H1 (cell line): ENCODE data around the gene SVOPL. TPM values are rescaled to one million over a fixed set of nuclear protein-coding genes. Genes with fewer than 3 reads are reported as not detected.

ENCODE experiments used
- CTCF ChIA-PET: fragments of 300-600 bp; sonication (Branson Sonifier 250); formaldehyde crosslinking; loops from one replicate; lab custom pipeline; 2021; ENCODE audit not compliant: partially characterized antibody; lab: Charles Lee
- POLR2A ChIA-PET: fragments of 300-600 bp; sonication (Branson Sonifier 250); formaldehyde crosslinking; loops from one replicate; lab custom pipeline; 2021; ENCODE audit warnings: inconsistent platforms; ENCODE audit not compliant: partially characterized antibody; lab: Charles Lee
- DNase-seq, 2 experiments: peaks; one replicate each; pipeline versions ENCODE4 v3.0.0 to v3.0.0-alpha.2; 2010 to 2022; ENCODE audit warnings: low spot score in 2 of 2, low read depth in 1 of 2, mixed read lengths in 1 of 2
- FAIRE-seq: peaks from 2 replicates; lab custom pipeline; 2011; peaks lifted over from hg19 to GRCh38; lab: Jason Lieb, UNC
- H2AFZ ChIP-seq: 2 replicates; pipeline ENCODE4 v1.8.1; 2012; ENCODE audit warnings: low read length, inconsistent platforms
- H2AK5ac ChIP-seq: 2 replicates; pipeline ENCODE4 v1.6.1; 2013; ENCODE audit warnings: low read depth, low read length
- H2BK120ac ChIP-seq: replicated peaks from 2 replicates; pipeline ENCODE3; 2013; ENCODE audit warnings: low read depth, low read length, inconsistent platforms
- H2BK12ac ChIP-seq: 2 replicates; pipeline ENCODE4 v1.6.1; 2013; ENCODE audit warnings: low read depth, low read length
- H2BK15ac ChIP-seq: 2 replicates; pipeline ENCODE4 v1.6.1; 2013; ENCODE audit warnings: low read length
- H2BK20ac ChIP-seq: 2 replicates; pipeline ENCODE4 v1.6.1; 2013; ENCODE audit warnings: low read length
- H2BK5ac ChIP-seq: 2 replicates; pipeline ENCODE4 v1.6.1; 2013; ENCODE audit warnings: low read depth, low read length
- H3K14ac ChIP-seq: 2 replicates; pipeline ENCODE4 v1.6.1; 2013; ENCODE audit warnings: inconsistent platforms; ENCODE audit not compliant: insufficient read length
- H3K18ac ChIP-seq: 2 replicates; pipeline ENCODE4 v1.6.1; 2013; ENCODE audit warnings: low read length; ENCODE audit errors: extremely low read depth
- H3K23ac ChIP-seq: 2 replicates; pipeline ENCODE4 v1.6.1; 2013; ENCODE audit warnings: inconsistent platforms; ENCODE audit not compliant: insufficient read length
- H3K23me2 ChIP-seq: 2 replicates; pipeline ENCODE4 v1.6.1; 2013; ENCODE audit warnings: low read depth, low read length
- H3K27ac ChIP-seq: 2 replicates; pipeline ENCODE4 v1.6.1; 2011; ENCODE audit warnings: low read depth, low read length, inconsistent platforms
- H3K27me3 ChIP-seq, 4 experiments: replicated peaks in 1 of 4; 1 replicate in 1 of 4; 2 replicates in 3 of 4; pipeline versions ENCODE4 v1.6.1 to v1.8.1; 2011 to 2013; ENCODE audit warnings: low read length in 3 of 4, mild to moderate bottlenecking in 3 of 4, inconsistent platforms in 2 of 4, mixed read lengths in 2 of 4, moderate library complexity in 1 of 4; ENCODE audit not compliant: control insufficient read depth in 3 of 4, insufficient read depth in 3 of 4; ENCODE audit errors: extremely low read depth in 1 of 4
- H3K36me3 ChIP-seq, 4 experiments: 2 replicates each; pipeline versions ENCODE4 v1.6.1 to v1.8.1; 2011 to 2013; ENCODE audit warnings: mild to moderate bottlenecking in 4 of 4, low read length in 3 of 4, moderate library complexity in 2 of 4, control low read depth in 1 of 4, inconsistent platforms in 1 of 4; ENCODE audit not compliant: insufficient read depth in 4 of 4, control insufficient read depth in 2 of 4
- H3K4ac ChIP-seq: replicated peaks from 2 replicates; pipeline ENCODE3; 2013; ENCODE audit warnings: low read length, low read depth, mixed read lengths, inconsistent platforms; ENCODE audit not compliant: insufficient read length
- H3K4me1 ChIP-seq, 4 experiments: replicated peaks in 1 of 4; 1 replicate in 1 of 4; 2 replicates in 3 of 4; pipeline versions ENCODE4 v1.6.1 to v1.8.1; 2011 to 2013; ENCODE audit warnings: low read length in 3 of 4, inconsistent platforms in 2 of 4, mixed read lengths in 1 of 4; ENCODE audit not compliant: insufficient read depth in 4 of 4, control insufficient read depth in 3 of 4
- H3K4me2 ChIP-seq, 2 experiments: 2 replicates each; pipeline versions ENCODE4 v1.6.1 to v1.8.1; 2011 to 2013; ENCODE audit warnings: low read depth in 2 of 2, low read length in 2 of 2, control low read depth in 1 of 2, inconsistent platforms in 1 of 2, mild to moderate bottlenecking in 1 of 2; ENCODE audit not compliant: insufficient read depth in 1 of 2
- H3K4me3 ChIP-seq, 4 experiments: fragments of 200-600, 300-600 bp in 1 of 4; sonication (generic), shearing (Covaris generic), sonication (Bioruptor Twin) in 1 of 4; 2 replicates each; pipeline versions ENCODE4 v1.5.1 to v1.8.1; 2011 to 2016; ENCODE audit warnings: low read length in 4 of 4, low read depth in 3 of 4, control low read depth in 2 of 4, inconsistent platforms in 2 of 4, mild to moderate bottlenecking in 2 of 4, mixed read lengths in 1 of 4, moderate library complexity in 1 of 4; ENCODE audit not compliant: insufficient read depth in 2 of 4; ENCODE audit errors: extremely low read depth in 1 of 4
- H3K56ac ChIP-seq: replicated peaks from 2 replicates; pipeline ENCODE3; 2013; ENCODE audit warnings: low read depth, mild to moderate bottlenecking, mixed read lengths, low read length, inconsistent platforms; ENCODE audit not compliant: insufficient read length
- H3K79me1 ChIP-seq: 2 replicates; pipeline ENCODE4 v1.6.1; 2013; ENCODE audit warnings: low read depth, low read length, control low read depth
- H3K79me2 ChIP-seq, 2 experiments: 2 replicates each; pipeline versions ENCODE4 v1.6.1 to v1.8.1; 2012 to 2013; ENCODE audit warnings: low read length in 2 of 2, mild to moderate bottlenecking in 2 of 2, inconsistent platforms in 1 of 2; ENCODE audit not compliant: insufficient read depth in 2 of 2, control insufficient read depth in 1 of 2
- H3K9ac ChIP-seq, 4 experiments: replicated peaks in 1 of 4; 1 replicate in 1 of 4; 2 replicates in 3 of 4; pipeline versions ENCODE4 v1.6.1 to v1.8.1; 2011 to 2013; ENCODE audit warnings: low read depth in 3 of 4, low read length in 3 of 4, control low read depth in 2 of 4, mild to moderate bottlenecking in 2 of 4, moderate library complexity in 2 of 4, inconsistent platforms in 1 of 4; ENCODE audit errors: extremely low read depth in 1 of 4
- H3K9me3 ChIP-seq, 2 experiments: 2 replicates each; pipeline versions ENCODE4 v1.6.1 to v1.8.1; 2012 to 2013; ENCODE audit warnings: mild to moderate bottlenecking in 2 of 2, moderate library complexity in 2 of 2, control low read depth in 1 of 2, inconsistent platforms in 1 of 2, low read depth in 1 of 2, low read length in 1 of 2, mixed read lengths in 1 of 2; ENCODE audit not compliant: insufficient read depth in 2 of 2
- H4K20me1 ChIP-seq, 2 experiments: replicated peaks in 1 of 2; 2 replicates each; pipeline versions ENCODE3 to v1.8.1; 2011 to 2013; ENCODE audit warnings: inconsistent platforms in 2 of 2, low read length in 2 of 2, mild to moderate bottlenecking in 1 of 2; ENCODE audit not compliant: insufficient read depth in 2 of 2, control insufficient read depth in 1 of 2
- H4K5ac ChIP-seq: 2 replicates; pipeline ENCODE4 v1.6.1; 2013; ENCODE audit warnings: low read length, low read depth, mixed read lengths, inconsistent platforms; ENCODE audit not compliant: insufficient read length
- H4K8ac ChIP-seq: 2 replicates; pipeline ENCODE4 v1.8.0; 2013; ENCODE audit warnings: mild to moderate bottlenecking, moderate library complexity, low read length, inconsistent platforms; ENCODE audit not compliant: insufficient read depth; ENCODE audit errors: extremely low read depth
- H4K91ac ChIP-seq: replicated peaks from 2 replicates; pipeline ENCODE3; 2013; ENCODE audit warnings: low read length, mixed read lengths, inconsistent platforms; ENCODE audit not compliant: insufficient read length
- ATF2 ChIP-seq: IDR thresholded peaks from 2 replicates; pipeline ENCODE4 v1.6.1; 2012; ENCODE audit warnings: low read length, inconsistent platforms
- KDM5A ChIP-seq: fragments of 200-600 bp; IDR thresholded peaks from 2 replicates; pipeline ENCODE4 v1.7.1; 2012; ENCODE audit warnings: mild to moderate bottlenecking, low read length, inconsistent platforms, mixed read lengths
- POLR2A ChIP-seq, 2 experiments: IDR thresholded peaks; 1 replicate in 1 of 2; 2 replicates in 1 of 2; pipeline ENCODE4 v1.6.1; 2011; ENCODE audit warnings: low read depth in 2 of 2, low read length in 2 of 2, mild to moderate bottlenecking in 2 of 2; ENCODE audit errors: control extremely low read depth in 1 of 2
- WGBS, 2 experiments: shearing (Covaris generic) in 1 of 2; methylation state at CpG; one replicate each; pipeline versions ENCODE4 v1.1.6 to v1.1.7; 2013 to 2015; ENCODE audit warnings: low lambda C conversion rate in 2 of 2, mixed read lengths in 2 of 2, inconsistent platforms in 1 of 2, low coverage in 1 of 2, missing lambda C conversion rate in 1 of 2; ENCODE audit not compliant: insufficient replicate concordance in 2 of 2, insufficient coverage in 1 of 2, insufficient read length in 1 of 2; ENCODE audit errors: extremely low coverage in 1 of 2, missing lambda C conversion rate in 1 of 2; 5-methylcytosine and 5-hydroxymethylcytosine counted together
- polyA plus RNA-seq, 7 experiments: library from polyadenylated mRNA; depleted of rRNA in 3 of 7; stranded (reverse) in 5 of 7; unstranded in 2 of 7; fragments of >200 nt in 5 of 7; fragments of 200-250 nt in 2 of 7; gene quantifications; 1 replicate in 5 of 7; 2 replicates in 1 of 7; 4 replicates in 1 of 7; pipeline versions ENCODE4 v1.2.1 to v1.2.3, GENCODE V29; 2011 to 2013; ENCODE audit warnings: missing spikeins in 2 of 7, mixed read lengths in 2 of 7
- total RNA-seq: library from RNA; stranded (reverse); fragmentation: NEBNext Ultra II Directional; extraction: Animal tissue kit (Norgen Biotek cat#: 25700); gene quantifications from 2 replicates; pipeline ENCODE4 v1.2.1, GENCODE V29; 2021

The SVOPL gene
- total and polyA plus RNA-seq, 2 of the 8 experiments (the other 6 are each of a cell fraction or from before 2014, with no cell fraction given) = 1.1 to 1.4 TPM

- TF ChIP-seq POLR2A (IDR thresholded peaks at IDR 0.05; ENCODE audit: control extremely low read depth in 1 of 2, low read depth in 2 of 2, low read length in 2 of 2) (peak in 1 of 2 experiments; percentile 42; a peak in 1 of 3 replicates), KDM5A (no peak), ATF2 (0 out of 2 replicates have a peak, but pooled peaks have one; percentile 41)
- H3K4me2 ChIP-seq = no peak overlapping the region
- H2BK12ac ChIP-seq = no peak overlapping the region
- H4K20me1 ChIP-seq = no peaks in the 10 kb centered on the region
- peaks cover 6% of the 10 kb centered on the region; the same call in 1 of the 2 replicates for H3K79me1 ChIP-seq
- ChIA-PET CTCF (interaction anchor here (1.0 to 1.4 kb wide), 2 partner anchors 75 to 175 kb away, joined by 3 read pairs; no protein-coding TSS in a partner anchor), POLR2A (interaction anchor here (0.8 kb wide), 1 partner anchor 105 kb away, joined by 3 read pairs; no protein-coding TSS in a partner anchor)
- H3K36me3 ChIP-seq = peaks cover 64 to 100% (median 90%) of the 10 kb centered on the region in 4 experiments
- H2BK15ac ChIP-seq = no peak overlapping the region
- H4K5ac ChIP-seq = no peak overlapping the region
- no peak overlapping the region for H3K23ac ChIP-seq
- no peak overlapping the region for H2BK20ac ChIP-seq
- FAIRE-seq (no peak), DNase-seq (no peak)
- no peak overlapping the region for H3K14ac ChIP-seq
- peaks cover 0 to 34% of the 10 kb centered on the region in 2 experiments; a peak in 2 of 4 replicates for H3K79me2 ChIP-seq
- H3K27me3 ChIP-seq = no peaks in the 10 kb centered on the region
- H2AK5ac ChIP-seq = no peak overlapping the region
- no peak overlapping the region for H2AFZ ChIP-seq
- H3K9ac ChIP-seq = no peak overlapping the region
- H3K23me2 ChIP-seq = no peaks in the 10 kb centered on the region
- no peak overlapping the region for H4K8ac ChIP-seq
- no peak overlapping the region for H3K27ac ChIP-seq
- H2BK5ac ChIP-seq = no peak overlapping the region
- no peaks in the 10 kb centered on the region for H3K4me1 ChIP-seq
- no peak overlapping the region for H3K18ac ChIP-seq
- H2BK120ac ChIP-seq = no peak overlapping the region
- WGBS, 2 experiments = 90% methylated on average over 4 of the region's 4 CpGs; no CpG with 5 or more reads in 1 of the 2 experiments
- H3K56ac ChIP-seq = no peak overlapping the region
- H3K4ac ChIP-seq = no peak overlapping the region
- H3K4me3 ChIP-seq = no peak overlapping the region
- peaks cover 39 to 41% of the 10 kb centered on the region in 2 experiments for H3K9me3 ChIP-seq
- H4K91ac ChIP-seq = no peak overlapping the region
These were observed 137.4 kb downstream of the SVOPL start for GRCh38 chr7:138563808-138564207.
